MM.1S (cell line): Measurements from ENCODE around the gene DUSP15.

Experiments
- CTCF ChIP-seq: fragments of 300-600 bp; sonication (generic); IDR thresholded peaks from 2 replicates; pipeline ENCODE4 v1.5.1; 2016; ENCODE audit warnings: antibody characterized with exemption, low read length, mixed read lengths
- EZH2 ChIP-seq: fragments of 300-600 bp; sonication (generic); optimal IDR thresholded peaks from 2 replicates; pipeline ENCODE3; 2017; ENCODE audit warnings: low read depth, mild to moderate bottlenecking, antibody characterized with exemption, low read length, mixed read lengths
- EZH2phosphoT487 ChIP-seq: fragments of 300-600 bp; sonication (generic); IDR thresholded peaks from 2 replicates; pipeline ENCODE4 v1.6.1; 2018; ENCODE audit warnings: antibody characterized with exemption, low read length

GRCh38 chr20:31918466-31919105 is 48.3 kb upstream of the DUSP15 start:
- TF ChIP-seq EZH2 (no peak), CTCF (no peak), EZH2phosphoT487 (no peak)
